Stimulated activated CD4-positive, alpha-beta T cell treated with anti-CD3 and anti-CD28 coated beads, TNF-alpha, amount 100 ng/mL, for 1 hour (primary cell): Measurements from ENCODE around the gene ESYT3.
"Not testable (repeated sequence)": the region's sequence is repeated elsewhere in the genome, so short reads cannot be mapped to it uniquely, and the experiment has no call there.

ENCODE experiments used
- DNase-seq, 3 donors: peaks; one replicate each; pipeline ENCODE4 v3.0.0-alpha.2; 2020; ENCODE audit warnings: low read depth in 3 of 3, low spot score in 1 of 3

Gene ESYT3

DNA sequence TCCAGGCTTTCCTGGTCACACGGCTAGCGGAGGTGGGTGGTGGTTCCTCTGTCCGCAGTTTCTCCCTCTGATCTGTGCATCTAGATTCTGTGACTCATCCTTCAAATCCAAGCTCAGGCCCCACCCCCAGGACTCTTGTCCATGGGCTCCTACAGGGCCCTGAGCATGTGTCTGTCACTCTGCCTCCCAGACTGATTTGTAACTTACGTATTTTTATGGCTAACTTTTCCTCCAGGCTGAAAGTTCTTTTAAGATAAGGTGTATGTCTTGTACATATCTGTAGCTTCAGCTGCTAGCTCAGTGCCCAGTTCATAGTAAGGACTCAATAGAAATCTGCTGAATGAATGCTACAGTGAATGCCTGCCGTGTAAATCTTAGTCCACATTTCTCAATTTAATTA, 8.0 kb downstream of the ESYT3 start:
- no peak for DNase-seq

- no peak for DNase-seq
These were observed 8.7 kb downstream of the ESYT3 start for GRCh38 chr3:138443091-138443490.

DNA sequence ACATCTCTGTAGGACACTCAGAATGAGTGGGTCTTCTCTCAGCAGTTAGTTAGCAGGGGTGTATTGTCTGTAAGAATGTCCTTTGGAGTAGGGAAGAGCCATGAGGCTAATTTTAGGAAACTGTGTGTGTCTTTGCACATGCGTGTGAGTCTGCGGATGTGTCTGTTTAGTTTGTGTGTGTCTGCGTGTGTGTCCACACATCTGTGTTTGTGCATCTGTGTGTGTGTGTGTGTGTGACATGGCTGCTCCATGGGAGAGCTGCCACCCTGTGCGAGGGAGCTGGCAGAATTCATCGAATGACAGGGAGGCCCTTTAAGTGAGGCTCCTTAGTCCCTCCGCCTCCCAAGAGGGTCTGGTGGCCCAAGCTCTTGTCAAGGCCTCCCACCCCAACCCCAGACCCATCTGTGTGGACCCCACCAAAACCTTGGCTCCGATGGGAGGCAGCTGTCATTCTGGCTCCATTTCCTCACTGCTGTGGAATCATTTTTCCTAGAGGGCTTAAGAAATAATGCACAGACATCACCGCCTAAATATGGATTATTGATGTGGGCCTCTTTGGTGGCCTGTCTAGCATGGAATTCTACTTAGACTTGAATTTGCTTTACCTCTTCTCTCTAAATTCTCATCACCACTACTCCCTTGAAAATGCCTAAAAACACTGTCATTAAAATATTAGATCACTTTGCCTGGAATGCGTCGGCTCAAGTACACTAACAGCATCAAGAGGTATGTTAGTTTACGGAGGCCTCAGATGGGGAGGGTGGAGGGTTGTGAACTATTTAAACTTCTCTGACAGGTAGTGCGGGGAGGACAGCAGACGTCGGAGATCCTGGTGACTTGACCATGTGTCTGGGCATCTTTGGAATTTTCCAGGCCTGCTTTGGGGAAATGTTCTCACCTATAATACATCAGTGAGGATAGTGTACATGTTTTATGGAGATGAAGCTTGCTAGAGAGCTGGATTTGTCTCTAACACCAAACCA, 9.4 kb downstream of the ESYT3 start:
- DNase-seq, result no peak

DNA sequence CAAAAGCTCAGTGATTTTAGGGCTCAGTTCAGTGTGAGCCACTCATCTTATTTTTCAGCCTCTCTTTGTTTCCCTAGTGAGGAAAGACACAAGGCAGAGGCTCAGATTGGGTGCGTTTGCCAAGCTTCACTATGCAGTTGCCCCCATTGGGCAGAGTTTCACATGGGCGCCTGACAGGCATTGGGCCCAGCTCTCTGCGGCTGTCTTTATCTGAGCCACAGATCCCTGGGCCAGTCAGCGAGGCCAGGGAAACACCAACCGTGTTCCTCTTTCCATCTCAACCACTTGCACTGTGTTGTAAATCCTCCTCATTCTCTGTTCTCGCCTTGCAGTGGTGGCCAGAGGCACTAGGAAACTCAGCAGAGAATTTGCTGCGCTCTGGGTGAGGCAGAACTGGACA, 10.8 kb downstream of the ESYT3 start:
- no peak for DNase-seq

- no peak for DNase-seq
These were observed 11.2 kb downstream of the ESYT3 start for GRCh38 chr3:138445654-138446053.

- no peak for DNase-seq
These were observed 14.2 kb downstream of the ESYT3 start for GRCh38 chr3:138448631-138449030.

DNA sequence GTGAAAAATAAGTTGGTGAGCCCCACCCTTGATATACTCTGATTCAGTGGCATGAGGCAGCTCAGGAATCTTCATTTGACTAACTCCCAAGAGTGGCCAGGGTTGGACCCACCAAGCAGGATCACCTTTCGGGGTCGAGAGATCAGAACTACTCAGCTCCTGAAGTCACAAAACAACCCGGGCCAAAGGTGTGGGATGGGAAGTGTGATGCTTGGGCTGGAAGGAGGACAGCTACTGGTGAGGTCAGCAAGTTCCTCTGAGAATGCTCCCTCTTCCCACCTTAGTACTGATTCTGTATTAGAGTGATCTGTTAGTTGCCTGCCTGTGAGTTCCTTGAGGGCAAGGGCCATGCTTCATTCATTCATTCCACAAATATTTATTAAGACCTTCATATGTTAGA, 15.1 kb downstream of the ESYT3 start:
- no peak for DNase-seq

- no peak for DNase-seq
These were observed 15.8 kb downstream of the ESYT3 start for GRCh38 chr3:138450181-138450580.

DNA sequence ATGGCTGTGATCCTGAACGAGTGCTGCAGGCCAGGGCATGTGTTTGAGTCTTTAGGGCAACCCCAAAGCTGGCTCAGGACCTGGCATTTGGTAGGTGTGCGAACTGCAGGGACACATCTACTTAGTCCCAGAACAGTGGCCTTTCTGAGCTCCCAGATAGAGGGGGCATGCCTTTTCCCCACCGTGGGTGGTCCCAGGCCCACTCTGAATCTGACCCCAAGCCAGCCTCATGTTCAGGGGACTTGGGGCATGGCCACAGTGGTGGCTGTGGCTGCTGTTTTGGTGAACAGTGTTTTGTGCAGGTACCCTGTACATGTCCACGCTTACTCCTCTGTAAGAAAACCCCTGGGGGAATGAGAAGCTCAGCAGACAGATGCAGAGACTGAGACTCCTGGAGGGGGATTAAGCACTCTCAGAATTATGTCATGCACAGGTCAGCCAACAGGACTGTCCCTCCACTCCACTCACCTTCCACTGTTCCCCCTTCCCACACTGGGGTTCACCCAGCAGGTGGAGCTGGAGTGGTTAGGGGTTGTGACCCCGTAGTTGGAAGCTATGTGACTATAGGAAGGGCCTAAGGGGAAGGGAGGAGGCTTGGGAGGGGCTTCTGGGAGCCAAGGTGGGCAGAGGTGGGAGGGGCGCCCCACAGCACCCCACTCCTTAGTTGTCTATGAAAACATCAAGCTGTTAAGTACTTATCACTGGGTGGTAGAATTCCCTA, 16.4 kb downstream of the ESYT3 start:
- DNase-seq, result no peak

DNA sequence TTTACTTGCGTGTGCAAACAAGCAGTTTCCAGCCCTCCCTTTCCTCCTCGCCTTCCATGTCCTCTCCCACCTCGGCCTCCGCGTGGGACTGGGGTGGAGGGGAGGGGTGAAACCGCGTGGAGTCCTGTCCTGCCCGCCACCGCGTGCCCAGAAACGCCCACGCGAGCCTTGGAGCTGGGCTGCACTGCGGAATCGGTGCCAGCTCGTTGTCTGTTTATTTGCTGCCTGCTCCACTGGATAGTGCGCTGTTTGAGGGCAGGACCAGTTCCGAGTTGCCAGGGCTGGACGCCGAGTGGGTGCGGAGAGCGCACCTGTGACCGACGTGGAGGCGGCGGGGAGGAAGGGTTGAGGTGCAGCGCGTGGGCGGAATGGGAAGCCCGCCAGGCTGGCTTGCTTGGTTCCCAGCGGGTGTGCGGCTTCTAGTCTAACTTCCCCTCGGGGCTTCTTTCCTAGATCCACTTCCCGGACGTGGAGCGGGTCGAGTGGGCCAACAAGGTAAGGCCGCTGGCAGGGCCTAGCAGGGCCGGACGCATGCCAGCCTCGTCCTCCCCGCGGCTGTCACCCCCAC, 17.3 kb downstream of the ESYT3 start:
- DNase-seq, result no peak

GRCh38 chr3:138452436-138452835, 18.0 kb downstream of the ESYT3 start:
- no peak for DNase-seq

- not testable (repeated sequence) for DNase-seq
These were observed 19.5 kb downstream of the ESYT3 start for GRCh38 chr3:138453940-138454339.

- no peak for DNase-seq
These were observed 21.6 kb downstream of the ESYT3 start for GRCh38 chr3:138455801-138456716.

DNA sequence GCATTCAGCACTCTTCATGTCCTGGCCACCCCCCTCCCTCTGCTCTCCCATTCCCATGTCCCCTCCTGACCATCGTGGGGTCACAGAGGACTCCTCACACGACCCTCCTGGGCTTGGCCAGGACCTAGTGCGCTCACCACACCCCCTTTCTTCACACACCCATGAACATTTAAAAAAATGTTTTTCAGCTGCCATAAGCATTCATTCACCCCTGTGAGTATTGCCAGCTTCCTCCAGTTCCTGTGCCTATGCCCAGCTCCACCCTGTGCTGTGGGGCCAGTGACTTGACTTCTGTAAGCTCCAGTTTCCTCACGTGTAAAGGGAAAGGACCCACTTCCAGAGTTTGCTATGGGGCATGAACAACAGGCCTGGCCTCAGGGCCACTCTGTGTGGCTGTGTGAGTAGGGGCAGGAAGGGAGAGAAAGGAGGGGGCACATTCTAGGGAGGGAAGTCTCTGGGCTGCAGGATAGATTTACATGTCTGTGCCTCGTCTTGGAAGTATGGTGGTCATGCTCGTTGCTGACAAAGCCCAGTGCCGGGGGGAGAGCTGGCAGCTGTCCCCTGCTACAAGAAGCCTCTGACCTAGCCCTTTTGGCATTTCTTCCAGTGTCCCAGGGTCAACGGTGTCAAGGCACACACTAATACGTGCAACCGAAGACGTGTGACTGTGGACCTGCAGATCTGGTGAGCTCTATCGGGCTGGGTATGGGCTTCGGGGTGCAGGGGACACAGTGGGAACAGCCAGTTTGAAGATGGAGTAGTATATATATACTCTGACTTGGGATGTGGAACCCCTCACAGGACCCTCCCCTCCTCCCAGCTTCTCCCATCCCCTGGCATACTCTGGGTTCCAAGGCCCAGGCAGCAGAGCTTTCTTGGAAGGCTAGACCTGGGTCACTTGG, 22.8 kb downstream of the ESYT3 start:
- no peak for DNase-seq

- no peak for DNase-seq
These were observed 23.7 kb downstream of the ESYT3 start for GRCh38 chr3:138457863-138458735.

DNA sequence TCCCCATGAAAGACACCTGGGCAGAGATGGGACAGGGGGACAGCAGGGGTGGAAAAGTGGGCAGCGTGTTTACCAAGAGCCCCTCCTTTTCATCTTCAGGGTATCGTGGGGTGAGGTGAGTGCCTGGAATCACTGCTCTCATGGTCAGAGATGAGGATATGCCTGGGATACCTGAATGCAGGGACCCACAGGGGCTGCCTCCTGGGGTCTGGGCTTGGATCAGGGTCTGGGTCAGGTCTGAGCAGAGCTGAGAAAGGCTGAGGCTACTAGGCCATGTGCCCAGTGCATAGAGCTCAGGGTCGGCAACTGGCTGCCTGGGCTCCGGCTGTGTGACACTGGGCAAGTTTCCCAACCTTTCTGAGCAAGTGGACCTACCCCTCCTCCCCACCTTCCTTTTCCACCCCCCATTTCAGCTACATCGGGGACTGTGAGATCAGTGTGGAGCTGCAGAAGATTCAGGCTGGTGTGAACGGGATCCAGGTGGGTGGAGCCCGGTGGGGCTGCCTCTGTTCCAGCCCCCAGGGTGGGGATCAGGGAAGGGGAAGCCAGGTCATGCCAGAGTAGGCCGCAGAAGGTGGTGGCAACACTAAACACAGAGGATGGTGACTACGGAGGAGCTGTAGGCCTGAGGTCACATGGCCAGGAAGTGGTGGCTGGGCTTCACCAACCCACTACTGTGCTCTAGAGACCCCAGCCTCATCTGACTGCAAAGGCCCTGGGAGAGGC, 24.5 kb downstream of the ESYT3 start:
- no peak for DNase-seq

GRCh38 chr3:138459619-138460535, 25.5 kb downstream of the ESYT3 start:
- DNase-seq, result no peak
